A673 (cell line): ENCODE measurements around the gene YBX2.

Experiments
- CTCF ChIP-seq: fragments of 300-800, 200-600 bp; sonication (generic); conservative IDR thresholded peaks from 2 replicates; pipeline ENCODE4 v1.5.1; 2017; ENCODE audit warnings: low read depth, mild to moderate bottlenecking, antibody characterized with exemption, low read length, moderate library complexity, mixed read lengths
- EZH2 ChIP-seq: fragments of 200-600 bp; sonication (generic); IDR thresholded peaks from 2 replicates; pipeline ENCODE4 v1.6.1; 2017; ENCODE audit warnings: borderline replicate concordance, low read depth, mild to moderate bottlenecking, mixed read lengths, antibody characterized with exemption, low read length; ENCODE audit not compliant: poor library complexity, severe bottlenecking

- no peak for TF ChIP-seq CTCF
- TF ChIP-seq EZH2: no peak
These were observed 22.8 kb upstream of the YBX2 start for GRCh38 chr17:7317161-7317803.
